Nephron (organoid): ENCODE measurements around the gene HDAC4.

ENCODE experiments used
- H3K27ac Mint-ChIP-seq, 3 experiments: 2 replicates each; pipeline ENCODE4 v1.8.0; 2020; ENCODE audit warnings: mixed read lengths in 3 of 3, mild to moderate bottlenecking in 2 of 3, moderate library complexity in 1 of 3
- H3K27me3 Mint-ChIP-seq: 2 replicates; pipeline ENCODE4 v1.8.0; 2021; ENCODE audit warnings: low read depth, mild to moderate bottlenecking, moderate library complexity, mixed read lengths
- H3K36me3 Mint-ChIP-seq: 2 replicates; pipeline ENCODE4 v1.8.0; 2020; ENCODE audit warnings: low read depth, mixed read lengths
- H3K4me1 Mint-ChIP-seq: 2 replicates; pipeline ENCODE4 v1.8.0; 2020; ENCODE audit warnings: mixed read lengths
- H3K4me3 Mint-ChIP-seq, 3 experiments: 2 replicates each; pipeline ENCODE4 v1.8.0; 2020; ENCODE audit warnings: mild to moderate bottlenecking in 3 of 3, mixed read lengths in 3 of 3, moderate library complexity in 2 of 3
- H3K9me3 Mint-ChIP-seq: 2 replicates; pipeline ENCODE4 v1.8.0; 2020; ENCODE audit warnings: mixed read lengths
- TF ChIP-seq, protein P1 (sequence below), 3 experiments: fragments of 200-600 bp; sonication (generic); IDR thresholded peaks; one replicate each; pipeline ENCODE4 v1.5.0; 2021; ENCODE audit warnings: antibody characterized with exemption in 3 of 3; ENCODE audit not compliant: unreplicated experiment in 3 of 3

Gene HDAC4

DNA sequence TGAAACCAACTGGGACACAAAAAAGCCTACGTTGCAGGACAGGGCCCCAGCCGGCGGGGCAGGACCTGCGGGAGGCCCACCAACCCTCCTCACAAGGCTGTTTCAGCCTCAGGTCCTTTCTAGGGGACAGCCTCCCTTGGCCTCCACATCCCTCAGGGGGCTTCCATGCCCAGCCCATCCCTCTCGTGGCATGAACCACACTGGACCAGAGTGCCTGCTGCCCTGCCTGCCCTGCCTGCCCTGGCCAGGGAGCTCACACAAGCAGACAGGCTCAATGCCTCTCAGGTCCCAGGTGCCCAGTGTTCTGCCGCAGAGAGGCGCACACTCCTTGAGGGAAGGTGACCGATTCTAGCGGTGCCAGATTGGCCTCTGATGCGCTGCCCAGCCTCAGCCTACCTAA lies 57.4 kb downstream of the HDAC4 start:
- no peaks in the 10 kb centered on the region for H3K27me3 Mint-ChIP-seq
- peaks cover 14% of the 10 kb centered on the region for H3K36me3 Mint-ChIP-seq
- peaks cover 3% of the 10 kb centered on the region for H3K4me1 Mint-ChIP-seq
- TF ChIP-seq, protein P1, sequence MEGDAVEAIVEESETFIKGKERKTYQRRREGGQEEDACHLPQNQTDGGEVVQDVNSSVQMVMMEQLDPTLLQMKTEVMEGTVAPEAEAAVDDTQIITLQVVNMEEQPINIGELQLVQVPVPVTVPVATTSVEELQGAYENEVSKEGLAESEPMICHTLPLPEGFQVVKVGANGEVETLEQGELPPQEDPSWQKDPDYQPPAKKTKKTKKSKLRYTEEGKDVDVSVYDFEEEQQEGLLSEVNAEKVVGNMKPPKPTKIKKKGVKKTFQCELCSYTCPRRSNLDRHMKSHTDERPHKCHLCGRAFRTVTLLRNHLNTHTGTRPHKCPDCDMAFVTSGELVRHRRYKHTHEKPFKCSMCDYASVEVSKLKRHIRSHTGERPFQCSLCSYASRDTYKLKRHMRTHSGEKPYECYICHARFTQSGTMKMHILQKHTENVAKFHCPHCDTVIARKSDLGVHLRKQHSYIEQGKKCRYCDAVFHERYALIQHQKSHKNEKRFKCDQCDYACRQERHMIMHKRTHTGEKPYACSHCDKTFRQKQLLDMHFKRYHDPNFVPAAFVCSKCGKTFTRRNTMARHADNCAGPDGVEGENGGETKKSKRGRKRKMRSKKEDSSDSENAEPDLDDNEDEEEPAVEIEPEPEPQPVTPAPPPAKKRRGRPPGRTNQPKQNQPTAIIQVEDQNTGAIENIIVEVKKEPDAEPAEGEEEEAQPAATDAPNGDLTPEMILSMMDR (IDR thresholded peaks at IDR 0.05; ENCODE audit: unreplicated experiment in 3 of 3): no peak
- H3K9me3 Mint-ChIP-seq: no peaks in the 10 kb centered on the region
- no peak overlapping the region for H3K27ac Mint-ChIP-seq
- H3K4me3 Mint-ChIP-seq: no peak overlapping the region

DNA sequence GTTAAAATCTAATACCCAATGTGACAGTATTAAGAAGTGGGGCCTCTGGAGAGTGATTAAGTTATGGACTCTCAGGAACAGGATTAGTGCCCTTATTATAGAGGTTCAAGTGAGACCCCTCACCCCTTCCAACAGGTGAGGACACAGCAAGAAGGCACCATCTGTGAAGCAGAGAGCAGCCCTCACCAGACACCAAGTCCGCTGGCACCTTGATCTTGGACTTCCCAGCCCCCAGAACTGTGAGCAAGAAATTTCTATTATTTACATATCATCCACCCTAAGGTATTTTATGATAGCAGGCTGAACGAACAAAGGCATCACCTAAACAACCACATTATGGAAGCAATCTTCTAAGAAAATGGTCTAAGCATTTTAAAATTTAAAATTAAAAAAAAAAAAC lies 59.0 kb downstream of the HDAC4 start:
- H3K27me3 Mint-ChIP-seq: no peaks in the 10 kb centered on the region
- peaks cover 14% of the 10 kb centered on the region for H3K36me3 Mint-ChIP-seq
- H3K27ac Mint-ChIP-seq: no peak overlapping the region
- TF ChIP-seq, protein P1 (IDR thresholded peaks at IDR 0.05; ENCODE audit: unreplicated experiment in 3 of 3): no peak
- no peaks in the 10 kb centered on the region for H3K9me3 Mint-ChIP-seq
- H3K4me1 Mint-ChIP-seq: peaks cover 14% of the 10 kb centered on the region
- no peak overlapping the region for H3K4me3 Mint-ChIP-seq

- TF ChIP-seq, protein P1 (IDR thresholded peaks at IDR 0.05; ENCODE audit: unreplicated experiment in 3 of 3): no peak
- Mint-ChIP-seq H3K9me3 (no peaks in the 10 kb centered on the region), H3K27ac (no peak overlapping the region), H3K27me3 (no peaks in the 10 kb centered on the region), H3K4me1 (peaks cover 14% of the 10 kb centered on the region), H3K4me3 (no peak overlapping the region), H3K36me3 (peaks cover 14% of the 10 kb centered on the region)
These were observed 59.6 kb downstream of the HDAC4 start for GRCh38 chr2:239341146-239341732.

DNA sequence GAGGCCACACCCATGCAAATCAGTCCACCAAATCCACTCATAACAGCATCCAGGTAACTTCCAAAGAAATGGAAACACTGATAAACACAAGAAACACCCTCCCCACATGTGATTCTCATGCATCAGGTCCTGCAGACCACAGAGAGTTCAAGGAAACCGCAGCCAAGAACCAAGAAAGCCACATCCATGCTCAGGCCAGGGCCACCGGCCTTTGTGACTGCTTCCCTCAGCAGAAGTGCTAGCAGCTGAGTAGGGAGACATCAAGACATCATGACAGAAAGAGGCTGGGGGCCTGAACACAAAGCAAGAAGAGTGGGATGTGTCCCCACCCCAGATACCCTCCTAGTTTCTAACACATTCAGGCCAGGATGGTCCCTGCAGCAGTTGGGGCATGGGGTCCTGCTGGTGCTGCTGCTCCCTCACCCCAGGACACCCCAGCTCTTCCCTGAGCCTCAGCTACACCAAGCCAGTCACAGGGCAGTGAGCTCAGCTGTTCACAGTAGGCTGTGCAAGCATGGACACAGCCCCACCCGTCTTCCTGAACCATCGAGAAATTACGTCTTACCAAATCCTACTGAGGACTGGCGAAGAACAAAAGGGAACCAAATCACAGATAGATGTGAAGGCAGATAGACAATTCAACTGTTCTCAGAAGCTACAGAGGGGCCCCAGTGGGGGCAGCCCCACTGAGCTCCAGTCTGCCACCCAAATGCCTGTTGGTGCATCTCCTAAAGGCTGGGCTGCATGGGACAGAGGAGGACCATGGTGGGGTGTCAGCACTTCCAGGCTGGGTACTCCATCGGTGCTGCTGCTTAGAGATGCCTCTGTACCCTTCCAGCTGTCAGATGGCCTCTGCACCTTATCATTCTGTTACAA lies 60.9 kb downstream of the HDAC4 start:
- Mint-ChIP-seq H3K36me3 (peaks cover 18% of the 10 kb centered on the region), H3K4me3 (no peak overlapping the region), H3K27ac (no peak overlapping the region), H3K27me3 (no peaks in the 10 kb centered on the region), H3K4me1 (peaks cover 14% of the 10 kb centered on the region), H3K9me3 (no peaks in the 10 kb centered on the region)
- TF ChIP-seq, protein P1 (IDR thresholded peaks at IDR 0.05; ENCODE audit: unreplicated experiment in 3 of 3): no peak

DNA sequence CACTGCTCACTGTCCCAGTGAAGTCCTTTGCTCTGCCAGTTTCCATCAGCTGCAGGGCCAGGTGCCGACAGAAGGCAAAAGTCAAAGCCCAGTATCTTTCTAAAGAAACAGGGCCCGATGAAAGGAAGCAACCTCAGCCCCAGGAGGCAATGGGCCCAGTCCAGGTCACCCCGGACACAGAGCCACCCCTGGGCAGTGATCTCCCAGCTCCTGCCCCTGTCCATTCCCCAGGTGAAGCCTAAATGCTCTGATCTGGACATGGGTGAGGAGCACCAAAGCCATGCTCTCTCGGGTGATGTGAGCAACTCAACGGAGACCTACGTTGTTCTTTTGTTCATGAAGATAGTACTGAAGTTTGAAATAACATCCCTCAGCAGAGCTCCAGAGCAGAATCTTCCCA lies 61.6 kb downstream of the HDAC4 start:
- no peak overlapping the region for H3K4me3 Mint-ChIP-seq
- H3K27ac Mint-ChIP-seq: no peak overlapping the region
- H3K9me3 Mint-ChIP-seq: no peaks in the 10 kb centered on the region
- H3K27me3 Mint-ChIP-seq: no peaks in the 10 kb centered on the region
- H3K36me3 Mint-ChIP-seq: peaks cover 17% of the 10 kb centered on the region
- TF ChIP-seq, protein P1 (IDR thresholded peaks at IDR 0.05; ENCODE audit: unreplicated experiment in 3 of 3): no peak
- peaks cover 14% of the 10 kb centered on the region for H3K4me1 Mint-ChIP-seq
